ENCODE measurements around the gene TXLNA. TPM values are rescaled to one million over a fixed set of nuclear protein-coding genes. Genes with fewer than 3 reads are reported as not detected.

TXLNA gene
- total and polyA plus RNA-seq, 7 donors, result 9.0 to 46.7 (median 34.4) TPM

GRCh38 chr1:32197074-32197473, 17.6 kb downstream of the TXLNA start:
- no peaks in the 10 kb centered on the region for H3K27me3 ChIP-seq

DNA sequence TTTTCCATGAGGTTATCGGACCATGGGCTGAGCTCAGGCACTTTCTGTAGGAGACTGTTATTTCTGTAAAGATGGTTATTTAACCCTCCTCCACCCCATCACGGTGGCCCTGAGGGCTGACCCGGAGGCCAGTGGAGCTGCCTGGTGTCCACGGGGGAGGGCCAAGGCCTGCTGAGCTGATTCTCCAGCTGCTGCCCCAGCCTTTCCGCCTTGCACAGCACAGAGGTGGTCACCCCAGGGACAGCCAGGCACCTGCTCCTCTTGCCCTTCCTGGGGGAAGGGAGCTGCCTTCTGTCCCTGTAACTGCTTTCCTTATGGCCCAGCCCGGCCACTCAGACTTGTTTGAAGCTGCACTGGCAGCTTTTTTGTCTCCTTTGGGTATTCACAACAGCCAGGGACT, 18.4 kb downstream of the TXLNA start:
- intact Hi-C loops (cut with DNase I), result no loop called here
- H3K9me3 ChIP-seq, result no peaks in the 10 kb centered on the region
- H3K4me1 ChIP-seq, result peaks cover 0 to 30% (median 23%) of the 10 kb centered on the region in 4 donors
- no peak overlapping the region for H3K27ac ChIP-seq
- H3K36me3 ChIP-seq, result peaks cover 24 to 53% (median 36%) of the 10 kb centered on the region in 4 donors
- no peaks in the 10 kb centered on the region for H3K27me3 ChIP-seq
- 76 to 84% methylated on average over 6 of the region's 6 CpGs for WGBS, 2 donors
- H3K4me3 ChIP-seq, result no peak overlapping the region
- TF ChIP-seq POLR2AphosphoS5 (IDR thresholded peaks at IDR 0.05), result no peak
- no peak for TF ChIP-seq POLR2A (IDR thresholded peaks at IDR 0.05)
- TF ChIP-seq EP300 (IDR thresholded peaks at IDR 0.05), result no peak
- TF ChIP-seq, protein P1, sequence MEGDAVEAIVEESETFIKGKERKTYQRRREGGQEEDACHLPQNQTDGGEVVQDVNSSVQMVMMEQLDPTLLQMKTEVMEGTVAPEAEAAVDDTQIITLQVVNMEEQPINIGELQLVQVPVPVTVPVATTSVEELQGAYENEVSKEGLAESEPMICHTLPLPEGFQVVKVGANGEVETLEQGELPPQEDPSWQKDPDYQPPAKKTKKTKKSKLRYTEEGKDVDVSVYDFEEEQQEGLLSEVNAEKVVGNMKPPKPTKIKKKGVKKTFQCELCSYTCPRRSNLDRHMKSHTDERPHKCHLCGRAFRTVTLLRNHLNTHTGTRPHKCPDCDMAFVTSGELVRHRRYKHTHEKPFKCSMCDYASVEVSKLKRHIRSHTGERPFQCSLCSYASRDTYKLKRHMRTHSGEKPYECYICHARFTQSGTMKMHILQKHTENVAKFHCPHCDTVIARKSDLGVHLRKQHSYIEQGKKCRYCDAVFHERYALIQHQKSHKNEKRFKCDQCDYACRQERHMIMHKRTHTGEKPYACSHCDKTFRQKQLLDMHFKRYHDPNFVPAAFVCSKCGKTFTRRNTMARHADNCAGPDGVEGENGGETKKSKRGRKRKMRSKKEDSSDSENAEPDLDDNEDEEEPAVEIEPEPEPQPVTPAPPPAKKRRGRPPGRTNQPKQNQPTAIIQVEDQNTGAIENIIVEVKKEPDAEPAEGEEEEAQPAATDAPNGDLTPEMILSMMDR (IDR thresholded peaks at IDR 0.05), result no peak
- DNase-seq, result no peak

More at GRCh38 chr1:32197074-32197473, 17.6 kb downstream of the TXLNA start:
- peaks cover 32 to 61% (median 44%) of the 10 kb centered on the region in 4 donors for H3K36me3 ChIP-seq
- no peaks in the 10 kb centered on the region for H3K9me3 ChIP-seq
- TF ChIP-seq EP300 (IDR thresholded peaks at IDR 0.05) (no peak), POLR2A (IDR thresholded peaks at IDR 0.05) (no peak), POLR2AphosphoS5 (IDR thresholded peaks at IDR 0.05) (no peak)
- TF ChIP-seq, protein P1 (IDR thresholded peaks at IDR 0.05), result no peak
- intact Hi-C loops (cut with DNase I), result no loop called here
- DNase-seq, result no peak
- 92 to 94% methylated on average over 1 of the region's 1 CpG for WGBS, 2 donors
- H3K27ac ChIP-seq, result no peak overlapping the region
- H3K4me3 ChIP-seq, result no peak overlapping the region
- peaks cover 0 to 25% (median 22%) of the 10 kb centered on the region in 4 donors for H3K4me1 ChIP-seq

DNA sequence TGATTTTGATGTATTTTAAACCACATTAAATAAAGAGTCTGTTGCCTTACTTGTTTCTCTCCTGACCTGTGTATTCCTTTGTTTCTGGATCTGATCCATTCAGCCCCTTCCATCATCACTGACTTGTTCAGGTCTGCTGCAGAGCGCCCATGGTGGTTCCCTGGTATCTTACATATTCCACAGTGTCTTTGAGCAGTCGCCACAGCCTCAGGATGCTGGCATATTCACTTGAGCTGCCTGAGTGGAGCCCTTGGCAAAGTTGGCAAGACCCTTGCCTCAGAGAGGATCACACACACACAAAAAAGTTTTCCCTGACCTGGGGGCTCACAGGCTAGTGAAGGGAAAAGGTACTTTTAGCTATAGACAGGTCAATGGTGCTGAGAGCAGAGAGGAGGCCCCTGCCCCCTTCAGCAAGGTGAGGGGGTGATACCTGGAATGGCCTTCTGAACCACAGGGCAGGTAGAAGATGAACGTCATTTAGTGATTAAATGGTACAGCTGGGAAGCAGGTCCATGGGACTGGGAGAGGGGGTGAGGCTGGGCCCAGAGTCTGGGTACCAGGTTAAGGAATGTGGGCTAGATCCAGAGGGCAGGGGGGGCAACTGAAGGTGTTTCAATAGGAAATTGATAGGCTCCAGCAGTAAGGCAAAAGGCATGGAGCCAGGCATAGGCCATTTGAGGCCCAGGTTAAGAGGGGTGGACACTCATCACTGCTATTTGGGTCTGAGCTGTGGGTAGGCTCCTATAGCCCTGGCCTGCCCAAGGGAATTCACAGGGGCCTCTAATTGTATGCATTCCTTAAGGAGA, 19.0 kb downstream of the TXLNA start:
- H3K9me3 ChIP-seq, result no peaks in the 10 kb centered on the region
- peak overlapping the region in 2 of 4 donors; percentile 88 to 89 for H3K27ac ChIP-seq
- H3K4me3 ChIP-seq, result no peak overlapping the region
- DNase-seq, result no peak
- 84 to 85% methylated on average over 3 of the region's 3 CpGs for WGBS, 2 donors
- TF ChIP-seq EP300 (IDR thresholded peaks at IDR 0.05) (no peak), POLR2AphosphoS5 (IDR thresholded peaks at IDR 0.05) (no peak), POLR2A (IDR thresholded peaks at IDR 0.05) (no peak)
- TF ChIP-seq, protein P1 (IDR thresholded peaks at IDR 0.05), result no peak
- H3K4me1 ChIP-seq, result peaks cover 0 to 30% (median 23%) of the 10 kb centered on the region in 4 donors
- intact Hi-C loops (cut with DNase I), result no loop called here
- no peaks in the 10 kb centered on the region for H3K27me3 ChIP-seq
- peaks cover 18 to 47% (median 30%) of the 10 kb centered on the region in 4 donors for H3K36me3 ChIP-seq

DNA sequence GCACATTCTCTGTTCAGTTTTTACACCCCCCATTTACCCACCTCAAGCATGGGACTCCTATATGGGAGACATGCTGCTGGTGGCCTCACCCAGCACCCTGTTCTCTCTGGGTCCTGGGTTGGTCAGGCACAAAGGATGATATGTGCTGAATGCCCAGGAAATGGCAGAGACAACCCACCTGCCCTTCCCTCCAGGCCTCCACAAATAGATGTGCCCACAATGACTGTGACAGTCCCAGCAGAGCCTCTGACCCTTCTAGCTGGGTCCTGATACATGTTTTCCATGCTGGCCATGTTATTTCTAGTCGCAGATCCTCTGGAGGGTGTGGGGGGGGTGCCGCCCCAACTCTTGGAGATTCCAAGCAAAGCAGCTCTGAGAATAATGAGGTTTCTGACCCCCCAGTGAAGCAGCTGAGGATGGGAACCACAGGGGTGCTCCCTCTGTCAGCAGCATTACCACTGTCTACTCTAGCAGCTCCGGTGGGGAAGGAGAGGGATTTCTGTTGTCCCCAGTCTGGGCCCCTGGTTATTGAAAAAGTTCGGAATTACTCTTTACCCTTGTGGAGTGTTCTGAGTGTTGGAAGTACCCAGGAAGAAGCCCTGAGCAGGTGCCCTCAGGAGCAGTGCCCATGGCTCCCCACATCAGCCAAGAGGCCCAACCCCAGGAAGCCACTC, 19.7 kb downstream of the TXLNA start:
- 77 to 89% methylated on average over 4 of the region's 4 CpGs for WGBS, 2 donors
- Histone ChIP-seq H3K9me3 (no peaks in the 10 kb centered on the region), H3K27me3 (no peaks in the 10 kb centered on the region), H3K4me3 (no peak overlapping the region), H3K36me3 (peaks cover 11 to 40% (median 22%) of the 10 kb centered on the region in 4 donors), H3K4me1 (peaks cover 0 to 30% (median 23%) of the 10 kb centered on the region in 4 donors), H3K27ac (peak overlapping the region; percentile 85 to 90 (median 88))
- TF ChIP-seq, protein P1 (IDR thresholded peaks at IDR 0.05), result no peak
- TF ChIP-seq EP300 (IDR thresholded peaks at IDR 0.05), result no peak
- no peak for TF ChIP-seq POLR2A (IDR thresholded peaks at IDR 0.05)
- TF ChIP-seq POLR2AphosphoS5 (IDR thresholded peaks at IDR 0.05), result no peak
- DNase-seq, result no peak
- intact Hi-C loops (cut with DNase I), result no loop called here
